HG03378 (cell line): ENCODE results near the gene IYD.

ENCODE experiments used
- ATAC-seq: cut with Tn5 transposase; IDR thresholded peaks from one replicate; pipeline ENCODE4 v1.9.1; 2021; ENCODE audit warnings: mild to moderate bottlenecking, moderate library complexity; ENCODE audit not compliant: unreplicated experiment

IYD gene, protein sequence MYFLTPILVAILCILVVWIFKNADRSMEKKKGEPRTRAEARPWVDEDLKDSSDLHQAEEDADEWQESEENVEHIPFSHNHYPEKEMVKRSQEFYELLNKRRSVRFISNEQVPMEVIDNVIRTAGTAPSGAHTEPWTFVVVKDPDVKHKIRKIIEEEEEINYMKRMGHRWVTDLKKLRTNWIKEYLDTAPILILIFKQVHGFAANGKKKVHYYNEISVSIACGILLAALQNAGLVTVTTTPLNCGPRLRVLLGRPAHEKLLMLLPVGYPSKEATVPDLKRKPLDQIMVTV

GRCh38 chr6:150368762-150369161 lies at the start of gene IYD:
IYD (plus strand) TSS chr6:150369012; CDS start chr6:150369032, 20 bp downstream.
- no peak for ATAC-seq

DNA sequence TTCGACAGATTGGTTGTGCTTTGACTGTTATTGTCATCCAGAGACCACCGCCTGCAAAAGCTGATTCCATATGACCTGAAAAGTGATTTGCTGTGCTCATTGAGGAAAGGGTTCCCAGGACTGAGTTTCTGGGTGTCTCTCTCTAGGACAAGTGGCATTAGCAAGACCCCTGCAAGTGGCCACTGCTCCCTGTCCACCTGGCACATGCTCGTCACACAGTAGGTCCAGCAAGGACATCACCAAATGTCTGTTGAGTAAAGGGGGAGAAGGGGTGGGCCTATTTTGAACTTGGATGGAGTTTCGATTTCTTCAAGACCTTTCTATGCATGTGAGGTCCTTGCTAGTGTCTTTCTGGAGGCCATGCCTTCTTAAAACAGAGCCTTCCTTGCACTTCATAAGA lies 48.9 kb upstream of the IYD start:
- ATAC-seq = no peak

- no peak for ATAC-seq
Observed at GRCh38 chr6:150320442-150320841, 48.4 kb upstream of the IYD start.

DNA sequence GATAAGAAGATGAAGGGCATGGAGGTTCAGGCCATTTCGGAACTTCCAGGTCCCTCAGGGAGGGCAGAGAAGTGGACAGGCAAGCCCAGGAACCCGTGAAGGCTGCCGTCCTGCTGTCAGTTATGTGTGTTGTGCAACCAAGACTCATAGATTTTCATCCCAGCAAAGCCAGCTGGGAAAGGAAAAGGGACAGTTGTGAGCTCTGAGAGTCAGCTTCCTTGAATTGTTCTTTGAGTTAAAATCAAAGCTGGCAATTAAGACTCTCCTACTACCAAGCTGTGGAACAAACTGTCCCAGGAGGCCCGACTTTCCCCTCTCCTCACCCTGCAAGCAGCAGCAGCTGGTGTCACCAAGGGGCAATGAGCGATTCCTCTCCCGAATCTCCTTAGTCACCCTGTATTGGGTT lies 46.3 kb upstream of the IYD start:
- ATAC-seq = no peak

GRCh38 chr6:150323205-150323604 lies 45.6 kb upstream of the IYD start:
- no peak for ATAC-seq

DNA sequence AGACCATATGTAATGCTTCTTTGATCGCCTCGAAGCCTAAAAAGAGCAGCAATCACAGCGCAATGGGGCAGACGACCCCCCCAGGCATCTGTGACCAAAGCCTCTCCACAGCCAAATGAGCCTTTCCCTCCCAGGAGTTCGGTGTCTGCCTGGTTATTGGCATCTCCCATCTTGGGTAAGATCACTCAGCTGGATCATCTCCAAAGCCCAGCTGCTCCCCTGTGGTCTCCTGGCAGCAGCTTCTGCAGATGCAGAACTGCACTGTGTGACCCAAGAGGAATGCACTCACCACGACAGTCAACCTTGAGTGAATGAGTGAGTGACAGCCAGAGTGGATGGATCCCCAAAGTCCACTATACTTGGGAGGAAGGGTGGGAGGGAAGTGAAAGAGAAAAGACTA lies 44.8 kb upstream of the IYD start:
- no peak for ATAC-seq

DNA sequence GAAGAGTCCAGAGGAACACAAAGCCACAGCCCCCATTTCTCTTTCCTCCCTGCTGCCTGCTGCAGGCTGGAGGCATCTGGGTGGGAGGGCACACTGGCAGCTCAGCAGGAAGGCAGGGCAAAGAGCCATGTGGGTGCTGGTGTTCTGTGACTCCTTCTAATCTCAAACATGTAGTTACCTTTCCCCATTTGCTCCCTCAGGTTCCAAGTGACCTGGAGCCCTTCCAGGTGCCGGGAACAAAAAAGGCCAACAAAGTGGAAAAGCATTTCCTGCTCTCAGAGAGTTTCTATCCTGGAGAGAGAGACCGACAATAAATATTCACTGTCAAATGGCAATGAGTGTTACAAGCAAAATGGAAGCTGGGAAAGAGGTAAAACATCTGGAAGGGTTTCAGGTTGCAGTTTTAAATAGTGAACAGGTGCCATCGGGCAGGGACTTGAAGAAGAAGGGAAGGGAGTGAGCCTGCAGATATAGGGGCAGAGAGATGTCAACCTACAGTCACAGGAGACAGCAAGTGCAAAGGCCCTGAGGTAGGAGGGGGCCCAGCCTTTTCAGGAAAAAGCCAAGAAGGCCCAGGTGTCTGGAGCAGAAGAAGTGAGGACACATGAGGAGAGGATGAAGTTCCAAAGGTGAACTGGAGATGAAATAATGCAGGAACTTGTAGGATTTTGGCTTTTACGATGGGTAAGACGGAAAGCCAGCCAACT lies 43.6 kb upstream of the IYD start:
- ATAC-seq = no peak

GRCh38 chr6:150327117-150327774 lies 41.6 kb upstream of the IYD start:
- ATAC-seq = no peak

DNA sequence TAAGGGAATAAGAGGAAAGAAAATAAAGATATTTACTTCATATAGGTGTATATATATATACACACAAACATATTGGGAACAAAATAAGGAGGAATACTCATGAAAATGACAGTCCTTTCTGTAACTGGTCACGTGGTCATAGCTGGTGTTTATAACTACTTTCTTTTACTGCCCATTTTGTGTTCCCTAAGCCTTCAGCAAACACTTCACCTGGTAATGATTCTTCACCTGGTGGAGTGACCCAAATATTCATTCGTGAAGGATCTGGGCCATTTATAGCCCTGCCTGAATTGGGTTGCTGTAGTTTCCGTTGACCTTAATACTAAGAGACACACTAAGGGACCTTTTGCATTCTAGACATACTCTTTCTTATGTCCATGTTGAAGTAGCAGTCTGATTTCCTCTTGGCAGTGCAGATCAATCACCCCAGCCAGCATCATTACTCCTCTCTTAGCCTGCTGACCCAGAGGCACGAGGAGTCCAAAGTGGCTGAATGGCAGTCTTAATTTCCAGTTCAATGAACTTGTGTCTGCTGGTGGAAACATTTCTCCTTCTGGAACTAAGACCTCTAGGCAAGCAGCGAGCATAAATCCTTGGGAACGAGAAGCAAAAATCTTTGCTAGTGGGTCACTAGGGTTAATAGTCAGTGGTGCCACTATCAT lies 39.9 kb upstream of the IYD start:
- ATAC-seq = no peak

DNA sequence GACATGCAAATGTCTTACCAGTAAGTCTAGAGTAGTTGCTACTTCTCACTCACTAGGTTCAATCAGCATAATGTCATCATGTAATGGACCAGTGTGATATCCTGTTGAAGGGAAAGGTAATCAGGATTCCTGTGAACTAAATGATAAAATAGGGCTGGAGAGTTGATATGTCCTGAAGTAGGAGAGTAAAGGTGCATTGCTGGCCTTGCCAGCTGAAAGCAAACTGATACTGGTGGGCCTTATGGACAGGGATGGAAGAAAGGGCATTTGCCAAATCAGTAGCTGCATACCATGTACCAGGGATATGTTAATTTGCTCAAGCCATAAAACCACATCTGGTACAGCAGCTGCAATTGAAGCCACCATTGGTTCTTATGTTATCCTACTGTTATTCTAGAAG lies 37.5 kb upstream of the IYD start:
- no peak for ATAC-seq

- no peak for ATAC-seq
Observed at GRCh38 chr6:150332939-150333584, 35.8 kb upstream of the IYD start.

- no peak for ATAC-seq
Observed at GRCh38 chr6:150333585-150333941, 35.2 kb upstream of the IYD start.

DNA sequence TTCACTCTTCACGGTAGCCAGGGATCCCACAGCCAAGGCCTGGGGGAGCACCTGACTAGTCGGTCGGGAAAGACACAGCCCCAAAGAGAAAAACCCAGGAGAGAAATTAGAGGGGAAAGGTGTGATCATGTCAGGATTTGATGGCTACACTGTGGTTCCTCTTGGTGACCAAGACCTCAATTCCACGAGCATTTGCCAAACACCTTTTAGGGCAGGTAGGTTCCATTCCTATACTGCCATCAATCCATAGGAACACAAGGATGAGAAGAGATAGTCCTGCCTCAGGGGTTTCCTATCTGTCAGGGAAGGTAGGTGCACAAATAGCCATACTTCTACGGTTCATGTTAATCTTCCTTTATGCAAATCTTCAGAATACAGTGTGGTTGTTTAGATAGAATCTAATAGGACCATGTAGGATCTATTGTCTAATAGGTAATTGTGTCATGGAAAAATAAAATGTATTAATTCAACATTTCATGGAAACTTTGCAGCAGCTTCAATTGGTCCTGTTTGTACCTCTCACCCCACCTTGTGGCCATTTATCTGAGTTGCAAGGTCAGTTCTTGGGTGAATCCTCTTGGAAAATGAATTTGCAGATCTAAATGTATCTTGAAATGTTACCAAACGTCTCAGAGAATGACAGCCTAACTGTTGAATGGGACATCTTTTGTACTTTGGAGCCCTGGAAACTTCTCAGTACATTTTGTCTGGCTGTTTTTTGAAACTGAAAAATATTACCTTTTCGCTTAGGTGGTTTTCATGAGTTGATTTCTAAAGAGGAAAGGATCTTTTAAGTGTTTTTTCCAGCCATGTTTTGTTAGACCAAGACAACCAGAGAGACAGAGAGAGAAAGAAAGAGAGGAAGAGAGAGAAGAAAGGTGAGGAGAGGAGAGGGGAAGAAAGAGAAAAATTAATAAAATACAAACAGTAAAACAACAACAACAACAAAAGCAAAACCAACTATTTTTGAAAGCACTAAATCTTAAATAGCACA lies 33.7 kb upstream of the IYD start:
- ATAC-seq = no peak

GRCh38 chr6:150336299-150336698 lies 32.5 kb upstream of the IYD start:
- ATAC-seq = no peak

DNA sequence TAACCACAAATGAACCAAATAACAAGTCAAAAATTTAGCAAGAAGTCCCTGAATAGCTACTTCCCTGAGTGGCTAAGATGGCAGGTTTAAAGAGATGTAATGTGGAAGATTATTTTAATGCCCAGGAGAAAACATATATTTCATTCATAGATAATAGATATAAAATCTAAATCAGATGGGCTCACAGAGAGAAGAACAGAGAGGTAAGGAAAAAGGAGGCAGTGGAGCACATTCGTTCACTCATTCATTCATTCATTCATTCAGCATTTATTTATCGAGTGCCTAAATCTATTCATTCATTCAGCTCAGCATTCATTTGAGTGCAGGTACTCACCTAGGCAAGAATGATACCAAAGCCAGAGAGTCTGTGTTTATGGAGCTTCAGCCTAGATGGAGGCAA lies 32.1 kb upstream of the IYD start:
- no peak for ATAC-seq

GRCh38 chr6:150342126-150342525 lies 26.7 kb upstream of the IYD start:
- no peak for ATAC-seq

GRCh38 chr6:150343434-150343833 lies 25.4 kb upstream of the IYD start:
- ATAC-seq = no peak

- no peak for ATAC-seq
Observed at GRCh38 chr6:150345781-150346180, 23.0 kb upstream of the IYD start.

DNA sequence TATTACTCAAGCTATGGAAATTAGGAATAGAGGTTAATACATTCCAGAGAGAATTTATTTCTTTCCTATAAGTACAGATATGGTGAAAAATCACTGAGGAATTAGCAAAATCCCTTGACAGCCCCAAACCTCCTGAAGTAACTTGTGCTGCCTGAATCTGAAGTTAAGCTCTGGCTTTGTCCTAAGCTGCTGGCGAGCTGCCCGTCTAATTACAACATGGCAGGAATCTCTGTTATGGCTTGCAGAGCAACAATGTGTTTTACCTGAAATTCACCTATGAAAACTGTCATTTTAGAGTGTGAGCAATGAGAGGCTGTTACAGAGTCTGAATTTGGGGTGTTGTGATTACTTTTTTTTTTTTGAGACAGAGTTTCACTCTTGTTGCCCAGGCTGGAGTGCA lies 22.5 kb upstream of the IYD start:
- ATAC-seq = no peak

DNA sequence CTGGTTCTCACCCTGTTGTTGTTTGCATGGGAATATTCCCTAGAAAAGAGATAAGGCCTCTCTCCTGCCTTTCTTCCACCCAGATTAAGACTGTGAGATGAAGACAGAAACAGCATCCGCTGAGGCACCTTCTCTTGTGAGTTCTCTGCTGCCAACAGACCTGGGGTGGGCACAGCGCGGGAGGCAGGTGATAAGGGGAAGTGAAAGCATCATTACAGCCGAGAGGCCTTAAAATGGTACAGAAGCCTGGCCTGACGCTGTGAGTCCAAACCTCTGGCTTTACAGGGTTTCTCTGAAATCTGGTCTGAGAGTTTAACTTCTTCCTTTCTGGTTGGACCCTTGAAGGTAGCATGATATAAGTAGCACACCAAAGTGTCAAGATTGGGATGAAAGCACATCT lies 21.0 kb upstream of the IYD start:
- no peak for ATAC-seq
